Ishikawa (cell line): Measurements from ENCODE around the gene CES2.

Experiments used
- CEBPB ChIP-seq: IDR thresholded peaks from 2 replicates; pipeline ENCODE4 v1.6.1; 2012
- CREB1 ChIP-seq: IDR thresholded peaks from 2 replicates; pipeline ENCODE4 v1.6.1; 2012; ENCODE audit warnings: low read depth
- EP300 ChIP-seq: IDR thresholded peaks from 2 replicates; pipeline ENCODE4 v1.6.1; 2012; ENCODE audit warnings: borderline replicate concordance
- FOXM1 ChIP-seq: IDR thresholded peaks from 2 replicates; pipeline ENCODE4 v1.6.1; 2012; ENCODE audit warnings: low read depth, borderline replicate concordance
- RAD21 ChIP-seq: IDR thresholded peaks from 2 replicates; pipeline ENCODE4 v1.6.1; 2012; ENCODE audit warnings: low read depth
- TAF1 ChIP-seq: IDR thresholded peaks from 2 replicates; pipeline ENCODE4 v1.6.1; 2012; ENCODE audit warnings: low read depth, mild to moderate bottlenecking
- YY1 ChIP-seq: IDR thresholded peaks from 2 replicates; pipeline ENCODE4 v1.6.1; 2012; ENCODE audit warnings: low read depth
- TF ChIP-seq, protein P1 (sequence below): IDR thresholded peaks from 2 replicates; pipeline ENCODE4 v1.6.1; 2012
- TF ChIP-seq, protein P2 (sequence below): IDR thresholded peaks from 2 replicates; pipeline ENCODE4 v1.6.1; 2012
- TF ChIP-seq, protein P3 (sequence below): IDR thresholded peaks from 2 replicates; pipeline ENCODE4 v1.6.1; 2012; ENCODE audit warnings: low read depth, mild to moderate bottlenecking

DNA sequence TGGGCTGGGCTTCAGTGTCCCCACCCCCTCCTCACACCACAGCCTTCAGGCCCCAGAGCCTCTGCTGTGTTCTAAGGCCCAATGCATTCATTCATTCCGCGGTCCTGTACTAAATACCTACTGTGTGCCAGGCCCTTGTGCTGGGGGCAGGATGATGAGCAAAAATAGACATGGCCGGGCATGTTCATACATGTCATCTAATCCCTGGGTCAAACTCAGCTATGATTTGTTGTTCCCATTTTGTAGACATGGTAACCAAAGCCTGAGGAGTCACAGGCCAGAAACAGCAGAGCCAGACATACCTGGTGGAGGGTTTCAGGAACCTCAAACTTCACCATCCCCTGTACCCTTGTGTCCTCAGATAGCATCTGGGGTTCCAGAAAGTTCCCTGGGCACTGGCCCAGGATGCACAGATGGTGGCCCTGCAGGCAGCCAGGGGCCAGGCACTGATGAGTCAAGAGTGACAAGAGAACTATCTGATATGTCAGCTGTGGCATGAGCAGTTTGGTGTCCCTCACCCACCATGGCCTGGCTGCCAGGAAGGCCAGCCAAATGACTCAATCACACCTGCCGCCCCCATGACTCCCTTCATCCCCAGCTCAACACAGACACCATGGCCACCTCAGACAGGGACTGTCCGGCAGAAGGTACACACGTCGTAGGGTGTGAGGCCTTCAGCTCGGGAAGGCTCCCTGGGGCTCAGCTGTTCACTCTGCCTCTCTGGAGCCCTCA is 7.2 kb upstream of the CES2 start:
- no peak for TF ChIP-seq FOXM1
- TF ChIP-seq CREB1, result no peak
- TF ChIP-seq RAD21, result no peak
- TF ChIP-seq, protein P1, sequence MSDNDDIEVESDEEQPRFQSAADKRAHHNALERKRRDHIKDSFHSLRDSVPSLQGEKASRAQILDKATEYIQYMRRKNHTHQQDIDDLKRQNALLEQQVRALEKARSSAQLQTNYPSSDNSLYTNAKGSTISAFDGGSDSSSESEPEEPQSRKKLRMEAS, result no peak
- TF ChIP-seq, protein P2, sequence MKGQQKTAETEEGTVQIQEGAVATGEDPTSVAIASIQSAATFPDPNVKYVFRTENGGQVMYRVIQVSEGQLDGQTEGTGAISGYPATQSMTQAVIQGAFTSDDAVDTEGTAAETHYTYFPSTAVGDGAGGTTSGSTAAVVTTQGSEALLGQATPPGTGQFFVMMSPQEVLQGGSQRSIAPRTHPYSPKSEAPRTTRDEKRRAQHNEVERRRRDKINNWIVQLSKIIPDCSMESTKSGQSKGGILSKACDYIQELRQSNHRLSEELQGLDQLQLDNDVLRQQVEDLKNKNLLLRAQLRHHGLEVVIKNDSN, result no peak
- no peak for TF ChIP-seq CEBPB
- TF ChIP-seq, protein P3, sequence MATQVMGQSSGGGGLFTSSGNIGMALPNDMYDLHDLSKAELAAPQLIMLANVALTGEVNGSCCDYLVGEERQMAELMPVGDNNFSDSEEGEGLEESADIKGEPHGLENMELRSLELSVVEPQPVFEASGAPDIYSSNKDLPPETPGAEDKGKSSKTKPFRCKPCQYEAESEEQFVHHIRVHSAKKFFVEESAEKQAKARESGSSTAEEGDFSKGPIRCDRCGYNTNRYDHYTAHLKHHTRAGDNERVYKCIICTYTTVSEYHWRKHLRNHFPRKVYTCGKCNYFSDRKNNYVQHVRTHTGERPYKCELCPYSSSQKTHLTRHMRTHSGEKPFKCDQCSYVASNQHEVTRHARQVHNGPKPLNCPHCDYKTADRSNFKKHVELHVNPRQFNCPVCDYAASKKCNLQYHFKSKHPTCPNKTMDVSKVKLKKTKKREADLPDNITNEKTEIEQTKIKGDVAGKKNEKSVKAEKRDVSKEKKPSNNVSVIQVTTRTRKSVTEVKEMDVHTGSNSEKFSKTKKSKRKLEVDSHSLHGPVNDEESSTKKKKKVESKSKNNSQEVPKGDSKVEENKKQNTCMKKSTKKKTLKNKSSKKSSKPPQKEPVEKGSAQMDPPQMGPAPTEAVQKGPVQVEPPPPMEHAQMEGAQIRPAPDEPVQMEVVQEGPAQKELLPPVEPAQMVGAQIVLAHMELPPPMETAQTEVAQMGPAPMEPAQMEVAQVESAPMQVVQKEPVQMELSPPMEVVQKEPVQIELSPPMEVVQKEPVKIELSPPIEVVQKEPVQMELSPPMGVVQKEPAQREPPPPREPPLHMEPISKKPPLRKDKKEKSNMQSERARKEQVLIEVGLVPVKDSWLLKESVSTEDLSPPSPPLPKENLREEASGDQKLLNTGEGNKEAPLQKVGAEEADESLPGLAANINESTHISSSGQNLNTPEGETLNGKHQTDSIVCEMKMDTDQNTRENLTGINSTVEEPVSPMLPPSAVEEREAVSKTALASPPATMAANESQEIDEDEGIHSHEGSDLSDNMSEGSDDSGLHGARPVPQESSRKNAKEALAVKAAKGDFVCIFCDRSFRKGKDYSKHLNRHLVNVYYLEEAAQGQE, result no peak
- TF ChIP-seq TAF1, result no peak
- no peak for TF ChIP-seq YY1
- TF ChIP-seq EP300, result no peak
